Trophoblast cell (in vitro differentiated cells and primary cell): ENCODE data around the gene RBFA.

Experiments
- DNase-seq, 2 donors: peaks; one replicate each; pipeline ENCODE4 v3.0.0-alpha.2; 2016
- H2AFZ ChIP-seq: 2 replicates; pipeline ENCODE4 v1.6.1; 2013; ENCODE audit warnings: low read length, moderate library complexity, mild to moderate bottlenecking; ENCODE audit not compliant: insufficient read depth, poor library complexity
- H2AK5ac ChIP-seq: 2 replicates; pipeline ENCODE4 v1.6.1; 2013; ENCODE audit warnings: mild to moderate bottlenecking, low read length
- H2BK120ac ChIP-seq: 2 replicates; pipeline ENCODE4 v1.6.1; 2013; ENCODE audit warnings: low read length, mild to moderate bottlenecking, moderate library complexity; ENCODE audit not compliant: insufficient read depth, poor library complexity
- H2BK12ac ChIP-seq: 2 replicates; pipeline ENCODE4 v1.6.1; 2013; ENCODE audit warnings: mild to moderate bottlenecking, low read length, moderate library complexity
- H2BK5ac ChIP-seq: 2 replicates; pipeline ENCODE4 v1.6.1; 2013; ENCODE audit warnings: low read length, low read depth, moderate library complexity, mild to moderate bottlenecking; ENCODE audit not compliant: poor library complexity
- H3K14ac ChIP-seq: 2 replicates; pipeline ENCODE4 v1.6.1; 2013; ENCODE audit warnings: mild to moderate bottlenecking, low read length
- H3K18ac ChIP-seq: 2 replicates; pipeline ENCODE4 v1.6.1; 2013; ENCODE audit warnings: mild to moderate bottlenecking, low read length
- H3K23ac ChIP-seq: 2 replicates; pipeline ENCODE4 v1.6.1; 2013; ENCODE audit warnings: low read length
- H3K27ac ChIP-seq: 2 replicates; pipeline ENCODE4 v1.5.1; 2013; ENCODE audit warnings: low read depth, mild to moderate bottlenecking, inconsistent platforms, low read length, moderate library complexity
- H3K27me3 ChIP-seq: 2 replicates; pipeline ENCODE4 v1.6.1; 2013; ENCODE audit warnings: inconsistent platforms, mild to moderate bottlenecking, low read length, moderate library complexity; ENCODE audit not compliant: insufficient read depth
- H3K36me3 ChIP-seq, 2 experiments: 1 replicate in 1 of 2; 2 replicates in 1 of 2; pipeline ENCODE4 v1.6.1; 2013; ENCODE audit warnings: low read length in 2 of 2, mild to moderate bottlenecking in 2 of 2, moderate library complexity in 1 of 2; ENCODE audit not compliant: insufficient read depth in 2 of 2, control insufficient read depth in 1 of 2
- H3K4ac ChIP-seq: 2 replicates; pipeline ENCODE4 v1.6.1; 2013; ENCODE audit warnings: low read depth, mild to moderate bottlenecking, low read length, moderate library complexity
- H3K4me1 ChIP-seq, 2 experiments: 1 replicate in 1 of 2; 2 replicates in 1 of 2; pipeline ENCODE4 v1.6.1; 2013; ENCODE audit warnings: low read length in 2 of 2, mild to moderate bottlenecking in 2 of 2, moderate library complexity in 1 of 2; ENCODE audit not compliant: insufficient read depth in 2 of 2, control insufficient read depth in 1 of 2
- H3K4me2 ChIP-seq: 2 replicates; pipeline ENCODE4 v1.6.1; 2013; ENCODE audit warnings: inconsistent platforms, mild to moderate bottlenecking, low read length, moderate library complexity
- H3K4me3 ChIP-seq: 2 replicates; pipeline ENCODE4 v1.5.1; 2013; ENCODE audit warnings: mild to moderate bottlenecking, low read depth, low read length, inconsistent platforms
- H3K79me1 ChIP-seq: one replicate; pipeline ENCODE4 v1.6.1; 2013; ENCODE audit warnings: low read length
- H3K79me2 ChIP-seq: 2 replicates; pipeline ENCODE4 v1.6.1; 2013; ENCODE audit warnings: low read length, mild to moderate bottlenecking; ENCODE audit not compliant: control insufficient read depth, insufficient read depth, poor library complexity
- H3K9ac ChIP-seq: 2 replicates; pipeline ENCODE4 v1.6.1; 2013; ENCODE audit warnings: mild to moderate bottlenecking, low read length
- H3K9me3 ChIP-seq: 2 replicates; pipeline ENCODE4 v1.6.1; 2013; ENCODE audit warnings: low read depth, mild to moderate bottlenecking, control low read depth, inconsistent platforms, low read length; ENCODE audit not compliant: insufficient read depth
- H4K12ac ChIP-seq: 2 replicates; pipeline ENCODE4 v1.6.1; 2013; ENCODE audit warnings: low read depth, mild to moderate bottlenecking, low read length, moderate library complexity
- H4K8ac ChIP-seq: 2 replicates; pipeline ENCODE4 v1.6.1; 2013; ENCODE audit warnings: low read depth, mild to moderate bottlenecking, low read length, moderate library complexity
- H4K91ac ChIP-seq: one replicate; pipeline ENCODE4 v1.6.1; 2013; ENCODE audit warnings: low read depth, mild to moderate bottlenecking, low read length, moderate library complexity
- WGBS: extraction: QIAGEN DNeasy Blood & Tissue Kit; methylation state at CpG from one replicate; pipeline ENCODE4 v1.1.7; 2013; ENCODE audit warnings: missing lambda C conversion rate; ENCODE audit not compliant: insufficient read length, insufficient coverage; ENCODE audit errors: extremely low coverage; 5-methylcytosine and 5-hydroxymethylcytosine counted together

Gene RBFA

GRCh38 chr18:80075940-80076339, 41.7 kb downstream of the RBFA start:
- Histone ChIP-seq H2BK5ac (no peak overlapping the region), H3K36me3 (no peaks in the 10 kb centered on the region), H4K8ac (no peak overlapping the region), H4K12ac (no peak overlapping the region), H2AFZ (no peak overlapping the region), H3K9me3 (peaks cover 18% of the 10 kb centered on the region), H3K27me3 (no peaks in the 10 kb centered on the region), H3K18ac (no peak overlapping the region), H2AK5ac (no peak overlapping the region), H2BK12ac (no peak overlapping the region), H3K79me1 (no peaks in the 10 kb centered on the region), H3K4me2 (no peak overlapping the region), H3K4me1 (no peaks in the 10 kb centered on the region), H3K4me3 (no peak overlapping the region), H3K9ac (no peak overlapping the region), H2BK120ac (no peak overlapping the region), H3K14ac (no peak overlapping the region), H3K27ac (no peak overlapping the region), H3K4ac (no peak overlapping the region), H3K23ac (no peak overlapping the region), H3K79me2 (no peaks in the 10 kb centered on the region), H4K91ac (no peak overlapping the region)
- DNase-seq = no peak
- WGBS = no CpG with 5 or more reads among the region's 7 CpGs

- H3K27ac ChIP-seq = no peak overlapping the region
- WGBS = no CpG with 5 or more reads among the region's 9 CpGs
- no peak overlapping the region for H4K12ac ChIP-seq
- H3K4me3 ChIP-seq = no peak overlapping the region
- no peak overlapping the region for H2AFZ ChIP-seq
- peaks cover 18% of the 10 kb centered on the region for H3K9me3 ChIP-seq
- no peak overlapping the region for H3K9ac ChIP-seq
- H2BK5ac ChIP-seq = no peak overlapping the region
- no peak overlapping the region for H4K91ac ChIP-seq
- H3K27me3 ChIP-seq = no peaks in the 10 kb centered on the region
- H3K18ac ChIP-seq = no peak overlapping the region
- H3K79me1 ChIP-seq = no peaks in the 10 kb centered on the region
- no peak for DNase-seq
- no peak overlapping the region for H3K14ac ChIP-seq
- H2BK12ac ChIP-seq = no peak overlapping the region
- H3K79me2 ChIP-seq = no peaks in the 10 kb centered on the region
- no peak overlapping the region for H2BK120ac ChIP-seq
- no peak overlapping the region for H3K23ac ChIP-seq
- no peaks in the 10 kb centered on the region for H3K4me1 ChIP-seq
- no peak overlapping the region for H3K4me2 ChIP-seq
- H4K8ac ChIP-seq = no peak overlapping the region
- no peaks in the 10 kb centered on the region for H3K36me3 ChIP-seq
- no peak overlapping the region for H3K4ac ChIP-seq
- no peak overlapping the region for H2AK5ac ChIP-seq
These were observed 42.1 kb downstream of the RBFA start for GRCh38 chr18:80076379-80076778.

- Histone ChIP-seq H2AFZ (no peak overlapping the region), H3K4me3 (no peak overlapping the region), H2AK5ac (no peak overlapping the region), H4K91ac (no peak overlapping the region), H2BK12ac (no peak overlapping the region), H3K9me3 (peaks cover 21% of the 10 kb centered on the region), H3K79me2 (no peaks in the 10 kb centered on the region), H3K36me3 (no peaks in the 10 kb centered on the region), H2BK120ac (no peak overlapping the region), H2BK5ac (no peak overlapping the region), H4K8ac (no peak overlapping the region), H3K27me3 (no peaks in the 10 kb centered on the region), H3K4me1 (no peaks in the 10 kb centered on the region), H3K14ac (no peak overlapping the region), H3K79me1 (no peaks in the 10 kb centered on the region), H3K4ac (no peak overlapping the region), H3K23ac (no peak overlapping the region), H3K4me2 (no peak overlapping the region), H3K9ac (no peak overlapping the region), H4K12ac (no peak overlapping the region), H3K27ac (no peak overlapping the region), H3K18ac (no peak overlapping the region)
- no CpG with 5 or more reads among the region's 21 CpGs for WGBS
- DNase-seq = no peak
These were observed 43.6 kb downstream of the RBFA start for GRCh38 chr18:80077873-80078272.
